ENCODE measurements around the gene AK5.

DNA sequence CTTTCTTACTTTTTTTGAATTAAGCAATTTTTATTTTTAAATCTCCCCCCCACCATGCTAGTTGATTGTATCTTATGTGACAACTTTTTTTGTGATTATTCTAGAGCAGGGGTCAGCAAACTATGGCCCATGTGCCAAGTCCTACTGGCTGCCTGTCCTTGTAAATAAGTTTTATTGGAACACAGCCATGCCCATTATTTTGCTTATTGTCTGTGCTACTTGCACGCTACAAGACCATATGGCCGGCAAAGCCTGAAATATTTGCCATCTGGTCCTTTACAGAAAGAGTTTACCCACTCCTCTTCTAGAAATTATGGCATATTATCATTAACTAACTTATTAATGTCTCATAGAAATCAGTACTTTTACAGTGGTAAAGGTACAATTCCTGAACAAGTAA lies 51.7 kb downstream of the AK5 start:
- no peak for TF ChIP-seq POLR2AphosphoS5 (IDR thresholded peaks at IDR 0.05; ENCODE audit: low read depth)
- TF ChIP-seq, protein P1, sequence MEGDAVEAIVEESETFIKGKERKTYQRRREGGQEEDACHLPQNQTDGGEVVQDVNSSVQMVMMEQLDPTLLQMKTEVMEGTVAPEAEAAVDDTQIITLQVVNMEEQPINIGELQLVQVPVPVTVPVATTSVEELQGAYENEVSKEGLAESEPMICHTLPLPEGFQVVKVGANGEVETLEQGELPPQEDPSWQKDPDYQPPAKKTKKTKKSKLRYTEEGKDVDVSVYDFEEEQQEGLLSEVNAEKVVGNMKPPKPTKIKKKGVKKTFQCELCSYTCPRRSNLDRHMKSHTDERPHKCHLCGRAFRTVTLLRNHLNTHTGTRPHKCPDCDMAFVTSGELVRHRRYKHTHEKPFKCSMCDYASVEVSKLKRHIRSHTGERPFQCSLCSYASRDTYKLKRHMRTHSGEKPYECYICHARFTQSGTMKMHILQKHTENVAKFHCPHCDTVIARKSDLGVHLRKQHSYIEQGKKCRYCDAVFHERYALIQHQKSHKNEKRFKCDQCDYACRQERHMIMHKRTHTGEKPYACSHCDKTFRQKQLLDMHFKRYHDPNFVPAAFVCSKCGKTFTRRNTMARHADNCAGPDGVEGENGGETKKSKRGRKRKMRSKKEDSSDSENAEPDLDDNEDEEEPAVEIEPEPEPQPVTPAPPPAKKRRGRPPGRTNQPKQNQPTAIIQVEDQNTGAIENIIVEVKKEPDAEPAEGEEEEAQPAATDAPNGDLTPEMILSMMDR (conservative IDR thresholded peaks at IDR 0.05; ENCODE audit: low read depth in 2 of 2), result no peak
- TF ChIP-seq STAT1 (IDR thresholded peaks at IDR 0.05; ENCODE audit: unreplicated experiment), result no peak
- no peak for TF ChIP-seq CREB1 (CRISPR knock-in tag; IDR thresholded peaks at IDR 0.05; ENCODE audit: low read depth)
- TF ChIP-seq, protein P2, sequence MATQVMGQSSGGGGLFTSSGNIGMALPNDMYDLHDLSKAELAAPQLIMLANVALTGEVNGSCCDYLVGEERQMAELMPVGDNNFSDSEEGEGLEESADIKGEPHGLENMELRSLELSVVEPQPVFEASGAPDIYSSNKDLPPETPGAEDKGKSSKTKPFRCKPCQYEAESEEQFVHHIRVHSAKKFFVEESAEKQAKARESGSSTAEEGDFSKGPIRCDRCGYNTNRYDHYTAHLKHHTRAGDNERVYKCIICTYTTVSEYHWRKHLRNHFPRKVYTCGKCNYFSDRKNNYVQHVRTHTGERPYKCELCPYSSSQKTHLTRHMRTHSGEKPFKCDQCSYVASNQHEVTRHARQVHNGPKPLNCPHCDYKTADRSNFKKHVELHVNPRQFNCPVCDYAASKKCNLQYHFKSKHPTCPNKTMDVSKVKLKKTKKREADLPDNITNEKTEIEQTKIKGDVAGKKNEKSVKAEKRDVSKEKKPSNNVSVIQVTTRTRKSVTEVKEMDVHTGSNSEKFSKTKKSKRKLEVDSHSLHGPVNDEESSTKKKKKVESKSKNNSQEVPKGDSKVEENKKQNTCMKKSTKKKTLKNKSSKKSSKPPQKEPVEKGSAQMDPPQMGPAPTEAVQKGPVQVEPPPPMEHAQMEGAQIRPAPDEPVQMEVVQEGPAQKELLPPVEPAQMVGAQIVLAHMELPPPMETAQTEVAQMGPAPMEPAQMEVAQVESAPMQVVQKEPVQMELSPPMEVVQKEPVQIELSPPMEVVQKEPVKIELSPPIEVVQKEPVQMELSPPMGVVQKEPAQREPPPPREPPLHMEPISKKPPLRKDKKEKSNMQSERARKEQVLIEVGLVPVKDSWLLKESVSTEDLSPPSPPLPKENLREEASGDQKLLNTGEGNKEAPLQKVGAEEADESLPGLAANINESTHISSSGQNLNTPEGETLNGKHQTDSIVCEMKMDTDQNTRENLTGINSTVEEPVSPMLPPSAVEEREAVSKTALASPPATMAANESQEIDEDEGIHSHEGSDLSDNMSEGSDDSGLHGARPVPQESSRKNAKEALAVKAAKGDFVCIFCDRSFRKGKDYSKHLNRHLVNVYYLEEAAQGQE (IDR thresholded peaks at IDR 0.05; ENCODE audit: unreplicated experiment), result no peak
- TF ChIP-seq EZH2 (IDR thresholded peaks at IDR 0.05; ENCODE audit: low read depth, unreplicated experiment), result no peak
- TF ChIP-seq EZH2phosphoT487 (IDR thresholded peaks at IDR 0.05; ENCODE audit: unreplicated experiment), result no peak
- TF ChIP-seq, protein P3, sequence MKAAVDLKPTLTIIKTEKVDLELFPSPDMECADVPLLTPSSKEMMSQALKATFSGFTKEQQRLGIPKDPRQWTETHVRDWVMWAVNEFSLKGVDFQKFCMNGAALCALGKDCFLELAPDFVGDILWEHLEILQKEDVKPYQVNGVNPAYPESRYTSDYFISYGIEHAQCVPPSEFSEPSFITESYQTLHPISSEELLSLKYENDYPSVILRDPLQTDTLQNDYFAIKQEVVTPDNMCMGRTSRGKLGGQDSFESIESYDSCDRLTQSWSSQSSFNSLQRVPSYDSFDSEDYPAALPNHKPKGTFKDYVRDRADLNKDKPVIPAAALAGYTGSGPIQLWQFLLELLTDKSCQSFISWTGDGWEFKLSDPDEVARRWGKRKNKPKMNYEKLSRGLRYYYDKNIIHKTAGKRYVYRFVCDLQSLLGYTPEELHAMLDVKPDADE (IDR thresholded peaks at IDR 0.05), result no peak
- no peak for TF ChIP-seq NANOG (IDR thresholded peaks at IDR 0.05; ENCODE audit: borderline replicate concordance)
- TF ChIP-seq, protein P4, sequence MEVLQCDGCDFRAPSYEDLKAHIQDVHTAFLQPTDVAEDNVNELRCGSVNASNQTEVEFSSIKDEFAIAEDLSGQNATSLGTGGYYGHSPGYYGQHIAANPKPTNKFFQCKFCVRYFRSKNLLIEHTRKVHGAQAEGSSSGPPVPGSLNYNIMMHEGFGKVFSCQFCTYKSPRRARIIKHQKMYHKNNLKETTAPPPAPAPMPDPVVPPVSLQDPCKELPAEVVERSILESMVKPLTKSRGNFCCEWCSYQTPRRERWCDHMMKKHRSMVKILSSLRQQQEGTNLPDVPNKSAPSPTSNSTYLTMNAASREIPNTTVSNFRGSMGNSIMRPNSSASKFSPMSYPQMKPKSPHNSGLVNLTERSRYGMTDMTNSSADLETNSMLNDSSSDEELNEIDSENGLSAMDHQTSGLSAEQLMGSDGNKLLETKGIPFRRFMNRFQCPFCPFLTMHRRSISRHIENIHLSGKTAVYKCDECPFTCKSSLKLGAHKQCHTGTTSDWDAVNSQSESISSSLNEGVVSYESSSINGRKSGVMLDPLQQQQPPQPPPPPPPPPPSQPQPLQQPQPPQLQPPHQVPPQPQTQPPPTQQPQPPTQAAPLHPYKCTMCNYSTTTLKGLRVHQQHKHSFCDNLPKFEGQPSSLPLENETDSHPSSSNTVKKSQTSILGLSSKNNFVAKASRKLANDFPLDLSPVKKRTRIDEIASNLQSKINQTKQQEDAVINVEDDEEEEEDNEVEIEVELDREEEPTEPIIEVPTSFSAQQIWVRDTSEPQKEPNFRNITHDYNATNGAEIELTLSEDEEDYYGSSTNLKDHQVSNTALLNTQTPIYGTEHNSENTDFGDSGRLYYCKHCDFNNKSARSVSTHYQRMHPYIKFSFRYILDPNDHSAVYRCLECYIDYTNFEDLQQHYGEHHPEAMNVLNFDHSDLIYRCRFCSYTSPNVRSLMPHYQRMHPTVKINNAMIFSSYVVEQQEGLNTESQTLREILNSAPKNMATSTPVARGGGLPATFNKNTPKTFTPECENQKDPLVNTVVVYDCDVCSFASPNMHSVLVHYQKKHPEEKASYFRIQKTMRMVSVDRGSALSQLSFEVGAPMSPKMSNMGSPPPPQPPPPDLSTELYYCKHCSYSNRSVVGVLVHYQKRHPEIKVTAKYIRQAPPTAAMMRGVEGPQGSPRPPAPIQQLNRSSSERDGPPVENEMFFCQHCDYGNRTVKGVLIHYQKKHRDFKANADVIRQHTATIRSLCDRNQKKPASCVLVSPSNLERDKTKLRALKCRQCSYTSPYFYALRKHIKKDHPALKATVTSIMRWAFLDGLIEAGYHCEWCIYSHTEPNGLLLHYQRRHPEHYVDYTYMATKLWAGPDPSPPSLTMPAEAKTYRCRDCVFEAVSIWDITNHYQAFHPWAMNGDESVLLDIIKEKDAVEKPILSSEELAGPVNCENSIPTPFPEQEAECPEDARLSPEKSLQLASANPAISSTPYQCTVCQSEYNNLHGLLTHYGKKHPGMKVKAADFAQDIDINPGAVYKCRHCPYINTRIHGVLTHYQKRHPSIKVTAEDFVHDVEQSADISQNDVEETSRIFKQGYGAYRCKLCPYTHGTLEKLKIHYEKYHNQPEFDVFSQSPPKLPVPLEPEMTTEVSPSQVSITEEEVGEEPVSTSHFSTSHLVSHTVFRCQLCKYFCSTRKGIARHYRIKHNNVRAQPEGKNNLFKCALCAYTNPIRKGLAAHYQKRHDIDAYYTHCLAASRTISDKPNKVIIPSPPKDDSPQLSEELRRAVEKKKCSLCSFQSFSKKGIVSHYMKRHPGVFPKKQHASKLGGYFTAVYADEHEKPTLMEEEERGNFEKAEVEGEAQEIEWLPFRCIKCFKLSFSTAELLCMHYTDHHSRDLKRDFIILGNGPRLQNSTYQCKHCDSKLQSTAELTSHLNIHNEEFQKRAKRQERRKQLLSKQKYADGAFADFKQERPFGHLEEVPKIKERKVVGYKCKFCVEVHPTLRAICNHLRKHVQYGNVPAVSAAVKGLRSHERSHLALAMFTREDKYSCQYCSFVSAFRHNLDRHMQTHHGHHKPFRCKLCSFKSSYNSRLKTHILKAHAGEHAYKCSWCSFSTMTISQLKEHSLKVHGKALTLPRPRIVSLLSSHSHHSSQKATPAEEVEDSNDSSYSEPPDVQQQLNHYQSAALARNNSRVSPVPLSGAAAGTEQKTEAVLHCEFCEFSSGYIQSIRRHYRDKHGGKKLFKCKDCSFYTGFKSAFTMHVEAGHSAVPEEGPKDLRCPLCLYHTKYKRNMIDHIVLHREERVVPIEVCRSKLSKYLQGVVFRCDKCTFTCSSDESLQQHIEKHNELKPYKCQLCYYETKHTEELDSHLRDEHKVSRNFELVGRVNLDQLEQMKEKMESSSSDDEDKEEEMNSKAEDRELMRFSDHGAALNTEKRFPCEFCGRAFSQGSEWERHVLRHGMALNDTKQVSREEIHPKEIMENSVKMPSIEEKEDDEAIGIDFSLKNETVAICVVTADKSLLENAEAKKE (CRISPR knock-in tag; IDR thresholded peaks at IDR 0.05), result no peak
- no peak for TF ChIP-seq JUNB (IDR thresholded peaks at IDR 0.05; ENCODE audit: unreplicated experiment)

Measured in GM23338 (cell line).